ENCODE measurements around the gene WNT10A.

WNT10A gene

GRCh38 chr2:218896501-218897393, 16.1 kb downstream of the WNT10A start (continued):
- TF ChIP-seq, protein P1, sequence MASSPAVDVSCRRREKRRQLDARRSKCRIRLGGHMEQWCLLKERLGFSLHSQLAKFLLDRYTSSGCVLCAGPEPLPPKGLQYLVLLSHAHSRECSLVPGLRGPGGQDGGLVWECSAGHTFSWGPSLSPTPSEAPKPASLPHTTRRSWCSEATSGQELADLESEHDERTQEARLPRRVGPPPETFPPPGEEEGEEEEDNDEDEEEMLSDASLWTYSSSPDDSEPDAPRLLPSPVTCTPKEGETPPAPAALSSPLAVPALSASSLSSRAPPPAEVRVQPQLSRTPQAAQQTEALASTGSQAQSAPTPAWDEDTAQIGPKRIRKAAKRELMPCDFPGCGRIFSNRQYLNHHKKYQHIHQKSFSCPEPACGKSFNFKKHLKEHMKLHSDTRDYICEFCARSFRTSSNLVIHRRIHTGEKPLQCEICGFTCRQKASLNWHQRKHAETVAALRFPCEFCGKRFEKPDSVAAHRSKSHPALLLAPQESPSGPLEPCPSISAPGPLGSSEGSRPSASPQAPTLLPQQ (tag by site-specific recombination; IDR thresholded peaks at IDR 0.05), result peak; percentile 47; the same call in 1 of the 2 replicates
- TF ChIP-seq ZNF747 (tag by site-specific recombination; IDR thresholded peaks at IDR 0.05), result no peak
- TF ChIP-seq, protein P2, sequence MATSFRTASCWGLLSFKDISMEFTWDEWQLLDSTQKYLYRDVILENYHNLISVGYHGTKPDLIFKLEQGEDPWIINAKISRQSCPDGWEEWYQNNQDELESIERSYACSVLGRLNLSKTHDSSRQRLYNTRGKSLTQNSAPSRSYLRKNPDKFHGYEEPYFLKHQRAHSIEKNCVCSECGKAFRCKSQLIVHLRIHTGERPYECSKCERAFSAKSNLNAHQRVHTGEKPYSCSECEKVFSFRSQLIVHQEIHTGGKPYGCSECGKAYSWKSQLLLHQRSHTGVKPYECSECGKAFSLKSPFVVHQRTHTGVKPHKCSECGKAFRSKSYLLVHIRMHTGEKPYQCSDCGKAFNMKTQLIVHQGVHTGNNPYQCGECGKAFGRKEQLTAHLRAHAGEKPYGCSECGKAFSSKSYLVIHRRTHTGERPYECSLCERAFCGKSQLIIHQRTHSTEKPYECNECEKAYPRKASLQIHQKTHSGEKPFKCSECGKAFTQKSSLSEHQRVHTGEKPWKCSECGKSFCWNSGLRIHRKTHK (tag by site-specific recombination; IDR thresholded peaks at IDR 0.05), result no peak
- no peak for TF ChIP-seq HOXD13 (CRISPR knock-in tag; IDR thresholded peaks at IDR 0.05; ENCODE audit: borderline replicate concordance)
- TF ChIP-seq ZNF654 (tag by site-specific recombination; IDR thresholded peaks at IDR 0.05; ENCODE audit: low read depth), result no peak
- peak; percentile 75 for TF ChIP-seq ZNF335 (tag by site-specific recombination; conservative IDR thresholded peaks at IDR 0.05)
- peak; percentile 53 for TF ChIP-seq SP3 (tag by site-specific recombination; IDR thresholded peaks at IDR 0.05)
- TF ChIP-seq ZNF555 (tag by site-specific recombination; conservative IDR thresholded peaks at IDR 0.05), result no peak
- TF ChIP-seq ZNF658 (tag by site-specific recombination; IDR thresholded peaks at IDR 0.05), result no peak
- TF ChIP-seq ZBTB10 (tag by site-specific recombination; IDR thresholded peaks at IDR 0.05), result peak; percentile 22; the same call in 1 of the 2 replicates
- no peak for TF ChIP-seq ZBTB7A (tag by site-specific recombination; IDR thresholded peaks at IDR 0.05; ENCODE audit: low read depth)
- TF ChIP-seq, protein P3, sequence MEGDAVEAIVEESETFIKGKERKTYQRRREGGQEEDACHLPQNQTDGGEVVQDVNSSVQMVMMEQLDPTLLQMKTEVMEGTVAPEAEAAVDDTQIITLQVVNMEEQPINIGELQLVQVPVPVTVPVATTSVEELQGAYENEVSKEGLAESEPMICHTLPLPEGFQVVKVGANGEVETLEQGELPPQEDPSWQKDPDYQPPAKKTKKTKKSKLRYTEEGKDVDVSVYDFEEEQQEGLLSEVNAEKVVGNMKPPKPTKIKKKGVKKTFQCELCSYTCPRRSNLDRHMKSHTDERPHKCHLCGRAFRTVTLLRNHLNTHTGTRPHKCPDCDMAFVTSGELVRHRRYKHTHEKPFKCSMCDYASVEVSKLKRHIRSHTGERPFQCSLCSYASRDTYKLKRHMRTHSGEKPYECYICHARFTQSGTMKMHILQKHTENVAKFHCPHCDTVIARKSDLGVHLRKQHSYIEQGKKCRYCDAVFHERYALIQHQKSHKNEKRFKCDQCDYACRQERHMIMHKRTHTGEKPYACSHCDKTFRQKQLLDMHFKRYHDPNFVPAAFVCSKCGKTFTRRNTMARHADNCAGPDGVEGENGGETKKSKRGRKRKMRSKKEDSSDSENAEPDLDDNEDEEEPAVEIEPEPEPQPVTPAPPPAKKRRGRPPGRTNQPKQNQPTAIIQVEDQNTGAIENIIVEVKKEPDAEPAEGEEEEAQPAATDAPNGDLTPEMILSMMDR (tag by site-specific recombination; IDR thresholded peaks at IDR 0.05), result peak; percentile 70
- peak; percentile 36; the same call in 1 of the 2 replicates for TF ChIP-seq KLF7 (tag by site-specific recombination; IDR thresholded peaks at IDR 0.05; ENCODE audit: borderline replicate concordance)
- no peak for TF ChIP-seq ZNF623 (tag by site-specific recombination; IDR thresholded peaks at IDR 0.05)
- TF ChIP-seq YY2 (tag by site-specific recombination; IDR thresholded peaks at IDR 0.05), result no peak
- peak; percentile 40; the same call in 1 of the 2 replicates for TF ChIP-seq ZBTB20 (tag by site-specific recombination; IDR thresholded peaks at IDR 0.05)
- TF ChIP-seq ZNF777 (tag by site-specific recombination; IDR thresholded peaks at IDR 0.05; ENCODE audit: borderline replicate concordance), result no peak
- TF ChIP-seq HOXA7 (CRISPR knock-in tag; IDR thresholded peaks at IDR 0.05; ENCODE audit: borderline replicate concordance), result no peak
- TF ChIP-seq KLF16 (tag by site-specific recombination; IDR thresholded peaks at IDR 0.05), result no peak
- peak; percentile 75 for TF ChIP-seq GLIS2 (tag by site-specific recombination; IDR thresholded peaks at IDR 0.05)
- TF ChIP-seq ZNF146 (tag by site-specific recombination; IDR thresholded peaks at IDR 0.05), result no peak
- TF ChIP-seq ZNF776 (tag by site-specific recombination; IDR thresholded peaks at IDR 0.05; ENCODE audit: borderline replicate concordance), result no peak
